Limb (tissue), 2 donors: ENCODE measurements around the gene NTM.
A peak's percentile ranks its signal among the peaks of the same experiment; 100 is the strongest.

Experiments
- DNase-seq, 2 donors: peaks; one replicate each; pipeline ENCODE4 v3.0.0-alpha.2; 2016; ENCODE audit errors: extremely low spot score in 2 of 2

The NTM gene

GRCh38 chr11:131498631-131499160 lies 128.3 kb downstream of the NTM start:
- DNase-seq, result no peak

- no peak for DNase-seq
Observed at GRCh38 chr11:131499199-131499598, 128.8 kb downstream of the NTM start.

- no peak for DNase-seq
Observed at GRCh38 chr11:131503017-131503416, 132.6 kb downstream of the NTM start.

- DNase-seq, result peak; percentile 42 to 70
Observed at GRCh38 chr11:131504199-131504949, 134.0 kb downstream of the NTM start.

- DNase-seq, result no peak
Observed at GRCh38 chr11:131506348-131506747, 135.9 kb downstream of the NTM start.

- DNase-seq, result no peak
Observed at GRCh38 chr11:131510662-131511061, 140.2 kb downstream of the NTM start.

GRCh38 chr11:131511794-131512193 lies 141.4 kb downstream of the NTM start:
- DNase-seq, result no peak

- DNase-seq, result no peak
Observed at GRCh38 chr11:131512228-131512627, 141.8 kb downstream of the NTM start.

- no peak for DNase-seq
Observed at GRCh38 chr11:131514062-131514461, 143.6 kb downstream of the NTM start.

- DNase-seq, result no peak
Observed at GRCh38 chr11:131518305-131518838, 148.0 kb downstream of the NTM start.

GRCh38 chr11:131522851-131523250 lies 152.4 kb downstream of the NTM start:
- DNase-seq, result no peak

GRCh38 chr11:131530407-131530806 lies 160.0 kb downstream of the NTM start:
- no peak for DNase-seq

- no peak for DNase-seq
Observed at GRCh38 chr11:131533149-131533548, 162.7 kb downstream of the NTM start.

GRCh38 chr11:131533998-131534397 lies 163.6 kb downstream of the NTM start:
- DNase-seq, result peak in 1 of 2 donors; percentile 45

GRCh38 chr11:131534611-131535010 lies 164.2 kb downstream of the NTM start:
- no peak for DNase-seq

- no peak for DNase-seq
Observed at GRCh38 chr11:131536159-131536558, 165.7 kb downstream of the NTM start.

- no peak for DNase-seq
Observed at GRCh38 chr11:131537196-131537595, 166.8 kb downstream of the NTM start.

- no peak for DNase-seq
Observed at GRCh38 chr11:131537748-131538147, 167.3 kb downstream of the NTM start.

- no peak for DNase-seq
Observed at GRCh38 chr11:131538322-131538721, 167.9 kb downstream of the NTM start.

GRCh38 chr11:131540676-131541075 lies 170.3 kb downstream of the NTM start:
- DNase-seq, result no peak

GRCh38 chr11:131543389-131544025 lies 173.1 kb downstream of the NTM start:
- DNase-seq, result no peak

- no peak for DNase-seq
Observed at GRCh38 chr11:131544591-131544990, 174.2 kb downstream of the NTM start.
